ENCODE data around the gene KBTBD6. TPM values are rescaled to one million over a fixed set of nuclear protein-coding genes. Genes with fewer than 3 reads are reported as not detected.

Gene KBTBD6
- total and polyA plus RNA-seq, 2 of the 13 experiments (the other 11 are each of a cell fraction or from before 2014, with no cell fraction given): 4.4 to 12.0 TPM

DNA sequence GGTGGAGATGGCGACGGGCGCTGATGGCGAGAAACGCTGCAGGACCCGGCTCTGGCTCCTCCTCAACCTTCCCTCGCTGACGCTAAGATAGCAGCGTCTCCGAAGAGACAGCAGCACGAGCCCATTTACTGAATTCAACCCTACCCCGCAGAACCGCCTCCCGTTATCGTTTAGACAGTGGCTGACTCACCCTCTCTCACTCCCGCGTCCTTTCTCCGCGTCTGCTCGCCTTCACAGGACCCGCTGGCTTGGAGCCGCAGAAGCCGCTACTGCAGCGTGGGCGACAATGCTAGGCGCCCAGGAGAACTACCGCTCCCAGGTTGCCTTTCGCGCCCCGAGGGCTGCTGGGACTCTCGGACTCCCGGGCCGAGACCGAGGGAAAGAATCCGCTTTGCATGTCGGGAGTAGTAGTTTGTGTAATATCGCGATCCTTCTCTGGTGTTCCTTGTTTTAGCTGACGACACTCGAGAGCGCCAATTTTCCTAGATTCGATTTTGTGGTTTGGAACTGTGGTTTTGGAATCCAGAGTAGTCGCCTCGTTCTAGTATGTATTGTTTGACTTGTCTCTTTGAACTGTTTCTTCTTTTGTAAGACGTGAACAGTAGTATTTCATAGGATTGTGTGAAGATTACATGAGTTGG lies at the start of gene KBTBD6 (continued):
- TF ChIP-seq, protein P1, sequence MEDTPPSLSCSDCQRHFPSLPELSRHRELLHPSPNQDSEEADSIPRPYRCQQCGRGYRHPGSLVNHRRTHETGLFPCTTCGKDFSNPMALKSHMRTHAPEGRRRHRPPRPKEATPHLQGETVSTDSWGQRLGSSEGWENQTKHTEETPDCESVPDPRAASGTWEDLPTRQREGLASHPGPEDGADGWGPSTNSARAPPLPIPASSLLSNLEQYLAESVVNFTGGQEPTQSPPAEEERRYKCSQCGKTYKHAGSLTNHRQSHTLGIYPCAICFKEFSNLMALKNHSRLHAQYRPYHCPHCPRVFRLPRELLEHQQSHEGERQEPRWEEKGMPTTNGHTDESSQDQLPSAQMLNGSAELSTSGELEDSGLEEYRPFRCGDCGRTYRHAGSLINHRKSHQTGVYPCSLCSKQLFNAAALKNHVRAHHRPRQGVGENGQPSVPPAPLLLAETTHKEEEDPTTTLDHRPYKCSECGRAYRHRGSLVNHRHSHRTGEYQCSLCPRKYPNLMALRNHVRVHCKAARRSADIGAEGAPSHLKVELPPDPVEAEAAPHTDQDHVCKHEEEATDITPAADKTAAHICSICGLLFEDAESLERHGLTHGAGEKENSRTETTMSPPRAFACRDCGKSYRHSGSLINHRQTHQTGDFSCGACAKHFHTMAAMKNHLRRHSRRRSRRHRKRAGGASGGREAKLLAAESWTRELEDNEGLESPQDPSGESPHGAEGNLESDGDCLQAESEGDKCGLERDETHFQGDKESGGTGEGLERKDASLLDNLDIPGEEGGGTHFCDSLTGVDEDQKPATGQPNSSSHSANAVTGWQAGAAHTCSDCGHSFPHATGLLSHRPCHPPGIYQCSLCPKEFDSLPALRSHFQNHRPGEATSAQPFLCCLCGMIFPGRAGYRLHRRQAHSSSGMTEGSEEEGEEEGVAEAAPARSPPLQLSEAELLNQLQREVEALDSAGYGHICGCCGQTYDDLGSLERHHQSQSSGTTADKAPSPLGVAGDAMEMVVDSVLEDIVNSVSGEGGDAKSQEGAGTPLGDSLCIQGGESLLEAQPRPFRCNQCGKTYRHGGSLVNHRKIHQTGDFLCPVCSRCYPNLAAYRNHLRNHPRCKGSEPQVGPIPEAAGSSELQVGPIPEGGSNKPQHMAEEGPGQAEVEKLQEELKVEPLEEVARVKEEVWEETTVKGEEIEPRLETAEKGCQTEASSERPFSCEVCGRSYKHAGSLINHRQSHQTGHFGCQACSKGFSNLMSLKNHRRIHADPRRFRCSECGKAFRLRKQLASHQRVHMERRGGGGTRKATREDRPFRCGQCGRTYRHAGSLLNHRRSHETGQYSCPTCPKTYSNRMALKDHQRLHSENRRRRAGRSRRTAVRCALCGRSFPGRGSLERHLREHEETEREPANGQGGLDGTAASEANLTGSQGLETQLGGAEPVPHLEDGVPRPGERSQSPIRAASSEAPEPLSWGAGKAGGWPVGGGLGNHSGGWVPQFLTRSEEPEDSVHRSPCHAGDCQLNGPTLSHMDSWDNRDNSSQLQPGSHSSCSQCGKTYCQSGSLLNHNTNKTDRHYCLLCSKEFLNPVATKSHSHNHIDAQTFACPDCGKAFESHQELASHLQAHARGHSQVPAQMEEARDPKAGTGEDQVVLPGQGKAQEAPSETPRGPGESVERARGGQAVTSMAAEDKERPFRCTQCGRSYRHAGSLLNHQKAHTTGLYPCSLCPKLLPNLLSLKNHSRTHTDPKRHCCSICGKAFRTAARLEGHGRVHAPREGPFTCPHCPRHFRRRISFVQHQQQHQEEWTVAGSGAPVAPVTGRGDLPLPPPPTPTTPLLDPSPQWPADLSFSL (CRISPR knock-in tag; IDR thresholded peaks at IDR 0.05): no peak
- TF ChIP-seq ZNF75D (CRISPR knock-in tag; IDR thresholded peaks at IDR 0.05; ENCODE audit: borderline replicate concordance): no peak
- TF ChIP-seq YEATS2 (CRISPR knock-in tag; IDR thresholded peaks at IDR 0.05; ENCODE audit: borderline replicate concordance): peak; percentile 97
- no peak for TF ChIP-seq ZNF781 (CRISPR knock-in tag; IDR thresholded peaks at IDR 0.05; ENCODE audit: borderline replicate concordance, not compliant biosample characterization)
- TF ChIP-seq SMAD1 (CRISPR knock-in tag; IDR thresholded peaks at IDR 0.05; ENCODE audit: borderline replicate concordance, low read depth): no peak
- TF ChIP-seq, protein P2, sequence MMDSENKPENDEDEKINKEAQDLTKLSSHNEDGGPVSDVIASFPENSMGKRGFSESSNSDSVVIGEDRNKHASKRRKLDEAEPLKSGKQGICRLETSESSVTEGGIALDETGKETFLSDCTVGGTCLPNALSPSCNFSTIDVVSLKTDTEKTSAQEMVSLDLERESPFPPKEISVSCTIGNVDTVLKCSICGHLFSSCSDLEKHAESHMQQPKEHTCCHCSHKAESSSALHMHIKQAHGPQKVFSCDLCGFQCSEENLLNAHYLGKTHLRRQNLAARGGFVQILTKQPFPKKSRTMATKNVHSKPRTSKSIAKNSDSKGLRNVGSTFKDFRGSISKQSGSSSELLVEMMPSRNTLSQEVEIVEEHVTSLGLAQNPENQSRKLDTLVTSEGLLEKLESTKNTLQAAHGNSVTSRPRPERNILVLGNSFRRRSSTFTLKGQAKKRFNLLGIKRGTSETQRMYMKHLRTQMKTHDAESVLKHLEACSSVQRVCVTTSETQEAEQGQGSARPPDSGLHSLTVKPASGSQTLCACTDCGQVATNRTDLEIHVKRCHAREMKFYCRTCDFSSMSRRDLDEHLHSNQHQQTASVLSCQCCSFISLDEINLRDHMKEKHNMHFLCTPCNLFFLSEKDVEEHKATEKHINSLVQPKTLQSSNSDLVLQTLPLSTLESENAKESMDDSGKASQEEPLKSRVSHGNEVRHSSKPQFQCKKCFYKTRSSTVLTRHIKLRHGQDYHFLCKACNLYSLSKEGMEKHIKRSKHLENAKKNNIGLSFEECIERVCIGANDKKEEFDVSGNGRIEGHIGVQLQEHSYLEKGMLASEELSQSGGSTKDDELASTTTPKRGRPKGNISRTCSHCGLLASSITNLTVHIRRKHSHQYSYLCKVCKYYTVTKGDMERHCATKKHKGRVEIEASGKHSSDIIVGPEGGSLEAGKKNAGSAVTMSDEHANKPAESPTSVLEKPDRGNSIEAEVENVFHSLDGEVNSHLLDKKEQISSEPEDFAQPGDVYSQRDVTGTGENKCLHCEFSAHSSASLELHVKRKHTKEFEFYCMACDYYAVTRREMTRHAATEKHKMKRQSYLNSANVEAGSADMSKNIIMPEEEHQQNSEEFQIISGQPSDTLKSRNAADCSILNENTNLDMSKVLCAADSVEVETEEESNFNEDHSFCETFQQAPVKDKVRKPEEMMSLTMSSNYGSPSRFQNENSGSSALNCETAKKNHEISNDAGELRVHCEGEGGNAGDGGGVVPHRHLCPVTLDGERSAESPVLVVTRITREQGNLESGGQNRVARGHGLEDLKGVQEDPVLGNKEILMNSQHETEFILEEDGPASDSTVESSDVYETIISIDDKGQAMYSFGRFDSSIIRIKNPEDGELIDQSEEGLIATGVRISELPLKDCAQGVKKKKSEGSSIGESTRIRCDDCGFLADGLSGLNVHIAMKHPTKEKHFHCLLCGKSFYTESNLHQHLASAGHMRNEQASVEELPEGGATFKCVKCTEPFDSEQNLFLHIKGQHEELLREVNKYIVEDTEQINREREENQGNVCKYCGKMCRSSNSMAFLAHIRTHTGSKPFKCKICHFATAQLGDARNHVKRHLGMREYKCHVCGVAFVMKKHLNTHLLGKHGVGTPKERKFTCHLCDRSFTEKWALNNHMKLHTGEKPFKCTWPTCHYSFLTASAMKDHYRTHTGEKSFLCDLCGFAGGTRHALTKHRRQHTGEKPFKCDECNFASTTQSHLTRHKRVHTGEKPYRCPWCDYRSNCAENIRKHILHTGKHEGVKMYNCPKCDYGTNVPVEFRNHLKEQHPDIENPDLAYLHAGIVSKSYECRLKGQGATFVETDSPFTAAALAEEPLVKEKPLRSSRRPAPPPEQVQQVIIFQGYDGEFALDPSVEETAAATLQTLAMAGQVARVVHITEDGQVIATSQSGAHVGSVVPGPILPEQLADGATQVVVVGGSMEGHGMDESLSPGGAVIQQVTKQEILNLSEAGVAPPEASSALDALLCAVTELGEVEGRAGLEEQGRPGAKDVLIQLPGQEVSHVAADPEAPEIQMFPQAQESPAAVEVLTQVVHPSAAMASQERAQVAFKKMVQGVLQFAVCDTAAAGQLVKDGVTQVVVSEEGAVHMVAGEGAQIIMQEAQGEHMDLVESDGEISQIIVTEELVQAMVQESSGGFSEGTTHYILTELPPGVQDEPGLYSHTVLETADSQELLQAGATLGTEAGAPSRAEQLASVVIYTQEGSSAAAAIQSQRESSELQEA (CRISPR knock-in tag; IDR thresholded peaks at IDR 0.05; ENCODE audit: not compliant biosample characterization): no peak
- peak; percentile 86 for TF ChIP-seq NR2C2 (CRISPR knock-in tag; IDR thresholded peaks at IDR 0.05; ENCODE audit: borderline replicate concordance)
- TF ChIP-seq, protein P3, sequence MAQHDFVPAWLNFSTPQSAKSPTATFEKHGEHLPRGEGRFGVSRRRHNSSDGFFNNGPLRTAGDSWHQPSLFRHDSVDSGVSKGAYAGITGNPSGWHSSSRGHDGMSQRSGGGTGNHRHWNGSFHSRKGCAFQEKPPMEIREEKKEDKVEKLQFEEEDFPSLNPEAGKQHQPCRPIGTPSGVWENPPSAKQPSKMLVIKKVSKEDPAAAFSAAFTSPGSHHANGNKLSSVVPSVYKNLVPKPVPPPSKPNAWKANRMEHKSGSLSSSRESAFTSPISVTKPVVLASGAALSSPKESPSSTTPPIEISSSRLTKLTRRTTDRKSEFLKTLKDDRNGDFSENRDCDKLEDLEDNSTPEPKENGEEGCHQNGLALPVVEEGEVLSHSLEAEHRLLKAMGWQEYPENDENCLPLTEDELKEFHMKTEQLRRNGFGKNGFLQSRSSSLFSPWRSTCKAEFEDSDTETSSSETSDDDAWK (CRISPR knock-in tag; IDR thresholded peaks at IDR 0.05): no peak
- TF ChIP-seq KLF16 (CRISPR knock-in tag; IDR thresholded peaks at IDR 0.05): peak in 1 of 2 experiments; percentile 65; a peak in 2 of 4 replicates
- peak; percentile 40 for TF ChIP-seq PITX1 (CRISPR knock-in tag; IDR thresholded peaks at IDR 0.05)

Data from HepG2 (cell line).